ENCODE data around the gene ADGRB3. TPM values are rescaled to one million over a fixed set of nuclear protein-coding genes. Genes with fewer than 3 reads are reported as not detected.
"Not testable (repeated sequence)": the region's sequence is repeated elsewhere in the genome, so short reads cannot be mapped to it uniquely, and the experiment has no call there.

ADGRB3 gene
- total RNA-seq, 2 donors from 2014 or later: 0.05 TPM; not detected in 1

GRCh38 chr6:68728159-68728979, 93.3 kb downstream of the ADGRB3 start:
- no peak for ATAC-seq (replicated peaks)
- H3K4me1 Mint-ChIP-seq: no peaks in the 10 kb centered on the region
- H3K4me3 Mint-ChIP-seq: no peak overlapping the region
- H3K36me3 Mint-ChIP-seq (ENCODE audit: low read depth): no peaks in the 10 kb centered on the region
- H3K27me3 Mint-ChIP-seq: no peaks in the 10 kb centered on the region
- no peaks in the 10 kb centered on the region for H3K9me3 Mint-ChIP-seq
- H3K27ac Mint-ChIP-seq: no peak overlapping the region

GRCh38 chr6:68729377-68729903, 94.4 kb downstream of the ADGRB3 start:
- no peaks in the 10 kb centered on the region for H3K36me3 Mint-ChIP-seq (ENCODE audit: low read depth)
- ATAC-seq (replicated peaks): no peak
- H3K27me3 Mint-ChIP-seq: no peaks in the 10 kb centered on the region
- no peak overlapping the region for H3K27ac Mint-ChIP-seq
- no peaks in the 10 kb centered on the region for H3K9me3 Mint-ChIP-seq
- H3K4me1 Mint-ChIP-seq: no peaks in the 10 kb centered on the region
- H3K4me3 Mint-ChIP-seq: no peak overlapping the region

- no peak for ATAC-seq (replicated peaks)
- Mint-ChIP-seq H3K4me1 (no peaks in the 10 kb centered on the region), H3K27ac (no peak overlapping the region), H3K9me3 (no peaks in the 10 kb centered on the region), H3K4me3 (no peak overlapping the region), H3K36me3 (ENCODE audit: low read depth) (no peaks in the 10 kb centered on the region), H3K27me3 (no peaks in the 10 kb centered on the region)
These were observed 95.4 kb downstream of the ADGRB3 start for GRCh38 chr6:68730291-68731054.

- no peaks in the 10 kb centered on the region for H3K4me1 Mint-ChIP-seq
- H3K27me3 Mint-ChIP-seq: no peaks in the 10 kb centered on the region
- no peak for ATAC-seq (replicated peaks)
- H3K36me3 Mint-ChIP-seq (ENCODE audit: low read depth): no peaks in the 10 kb centered on the region
- no peak overlapping the region for H3K27ac Mint-ChIP-seq
- H3K9me3 Mint-ChIP-seq: no peaks in the 10 kb centered on the region
- H3K4me3 Mint-ChIP-seq: no peak overlapping the region
These were observed 97.3 kb downstream of the ADGRB3 start for GRCh38 chr6:68732423-68732822.

- Mint-ChIP-seq H3K4me1 (no peaks in the 10 kb centered on the region), H3K9me3 (no peaks in the 10 kb centered on the region), H3K27ac (no peak overlapping the region), H3K4me3 (no peak overlapping the region), H3K36me3 (ENCODE audit: low read depth) (no peaks in the 10 kb centered on the region), H3K27me3 (no peaks in the 10 kb centered on the region)
- no peak for ATAC-seq (replicated peaks)
These were observed 100.8 kb downstream of the ADGRB3 start for GRCh38 chr6:68735866-68736265.

- Mint-ChIP-seq H3K27ac (no peak overlapping the region), H3K4me3 (no peak overlapping the region), H3K4me1 (no peaks in the 10 kb centered on the region), H3K9me3 (no peaks in the 10 kb centered on the region), H3K36me3 (ENCODE audit: low read depth) (no peaks in the 10 kb centered on the region), H3K27me3 (no peaks in the 10 kb centered on the region)
- no peak for ATAC-seq (replicated peaks)
These were observed 102.0 kb downstream of the ADGRB3 start for GRCh38 chr6:68737061-68737460.

GRCh38 chr6:68738039-68738438, 103.0 kb downstream of the ADGRB3 start:
- Mint-ChIP-seq H3K9me3 (no peaks in the 10 kb centered on the region), H3K4me1 (no peaks in the 10 kb centered on the region), H3K4me3 (no peak overlapping the region), H3K27me3 (no peaks in the 10 kb centered on the region), H3K36me3 (ENCODE audit: low read depth) (no peaks in the 10 kb centered on the region), H3K27ac (no peak overlapping the region)
- ATAC-seq (replicated peaks): no peak

- no peak overlapping the region for H3K27ac Mint-ChIP-seq
- no peak for ATAC-seq (replicated peaks)
- H3K9me3 Mint-ChIP-seq: no peaks in the 10 kb centered on the region
- H3K4me3 Mint-ChIP-seq: no peak overlapping the region
- H3K4me1 Mint-ChIP-seq: no peaks in the 10 kb centered on the region
- no peaks in the 10 kb centered on the region for H3K36me3 Mint-ChIP-seq (ENCODE audit: low read depth)
- no peaks in the 10 kb centered on the region for H3K27me3 Mint-ChIP-seq
These were observed 105.9 kb downstream of the ADGRB3 start for GRCh38 chr6:68740828-68741500.

GRCh38 chr6:68741501-68742386, 106.7 kb downstream of the ADGRB3 start:
- Mint-ChIP-seq H3K36me3 (ENCODE audit: low read depth) (no peaks in the 10 kb centered on the region), H3K9me3 (no peaks in the 10 kb centered on the region), H3K4me3 (no peak overlapping the region), H3K27me3 (no peaks in the 10 kb centered on the region), H3K4me1 (no peaks in the 10 kb centered on the region), H3K27ac (no peak overlapping the region)
- no peak for ATAC-seq (replicated peaks)

GRCh38 chr6:68743099-68743498, 108.0 kb downstream of the ADGRB3 start:
- H3K9me3 Mint-ChIP-seq: no peaks in the 10 kb centered on the region
- H3K27ac Mint-ChIP-seq: no peak overlapping the region
- no peaks in the 10 kb centered on the region for H3K27me3 Mint-ChIP-seq
- no peak overlapping the region for H3K4me3 Mint-ChIP-seq
- H3K36me3 Mint-ChIP-seq (ENCODE audit: low read depth): no peaks in the 10 kb centered on the region
- H3K4me1 Mint-ChIP-seq: no peaks in the 10 kb centered on the region
- ATAC-seq (replicated peaks): no peak

GRCh38 chr6:68744376-68744775, 109.3 kb downstream of the ADGRB3 start:
- not testable (repeated sequence) for H3K4me3 Mint-ChIP-seq; H3K9me3 Mint-ChIP-seq; H3K27ac Mint-ChIP-seq; H3K4me1 Mint-ChIP-seq; H3K36me3 Mint-ChIP-seq (ENCODE audit: low read depth); ATAC-seq (replicated peaks); H3K27me3 Mint-ChIP-seq

- Mint-ChIP-seq H3K36me3 (ENCODE audit: low read depth) (no peaks in the 10 kb centered on the region), H3K27me3 (no peaks in the 10 kb centered on the region), H3K4me3 (no peak overlapping the region), H3K27ac (no peak overlapping the region), H3K9me3 (no peaks in the 10 kb centered on the region), H3K4me1 (no peaks in the 10 kb centered on the region)
- no peak for ATAC-seq (replicated peaks)
These were observed 111.3 kb downstream of the ADGRB3 start for GRCh38 chr6:68746376-68746775.

GRCh38 chr6:68747110-68747790, 112.2 kb downstream of the ADGRB3 start:
- Mint-ChIP-seq H3K9me3 (no peaks in the 10 kb centered on the region), H3K27me3 (no peaks in the 10 kb centered on the region), H3K27ac (no peak overlapping the region), H3K36me3 (ENCODE audit: low read depth) (no peaks in the 10 kb centered on the region), H3K4me3 (no peak overlapping the region), H3K4me1 (no peaks in the 10 kb centered on the region)
- ATAC-seq (replicated peaks): no peak
